Measurements from ENCODE around the gene TBC1D3B. TPM values are rescaled to one million over a fixed set of nuclear protein-coding genes. Genes with fewer than 3 reads are reported as not detected.

TBC1D3B gene
- total and polyA plus RNA-seq, 10 of the 15 experiments (the other 5 are each of a cell fraction or from before 2014, with no cell fraction given): 0.67 to 8.5 (median 1.7) TPM; not detected in 2

DNA sequence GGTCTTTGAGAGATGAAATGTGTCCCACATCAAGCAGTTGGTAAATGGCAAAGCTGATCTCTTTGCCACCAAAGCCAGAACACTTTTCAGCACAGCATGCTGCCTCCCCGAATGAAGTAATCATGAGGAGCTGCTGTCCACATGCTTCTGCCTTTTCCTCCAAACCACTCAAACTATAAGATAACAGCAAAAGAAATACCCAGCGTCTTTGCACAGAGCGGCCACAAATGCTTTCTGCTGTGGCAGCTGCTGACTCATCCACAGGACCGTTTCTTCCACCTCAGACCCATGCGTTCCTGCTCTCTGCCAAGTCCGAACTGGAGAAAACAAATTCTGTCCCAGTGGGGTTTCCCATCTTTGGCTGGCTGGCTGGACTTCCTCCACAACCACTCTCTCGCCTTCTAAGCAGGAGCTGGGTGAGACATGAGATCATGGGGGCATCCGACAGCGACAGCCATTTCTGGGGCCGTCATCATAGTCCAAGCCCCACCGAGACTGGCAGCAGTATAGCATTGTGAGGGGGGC is 27.1 kb downstream of the TBC1D3B start (continued):
- no peak for TF ChIP-seq SUZ12 (IDR thresholded peaks at IDR 0.05; ENCODE audit: unreplicated experiment)
- TF ChIP-seq HCFC1 (IDR thresholded peaks at IDR 0.05; ENCODE audit: low read length): no peak
- TF ChIP-seq HDAC2 (IDR thresholded peaks at IDR 0.05): no peak

- no TSS peak for BruUV-seq (replicated peaks)
- H3K36me3 ChIP-seq (ENCODE audit: control insufficient read depth in 2 of 2, insufficient read depth in 2 of 2, low read length in 1 of 2): no peaks in the 10 kb centered on the region
- H3K27me3 ChIP-seq (replicated peaks in 1 of 2; ENCODE audit: control insufficient read depth in 2 of 2, insufficient read depth in 2 of 2, low read length in 1 of 2): no peaks in the 10 kb centered on the region
- SMC1A ChIA-PET (ENCODE audit: uncharacterized antibody, unreplicated experiment): interaction anchor here (0.7 to 11.3 kb wide), 32 partner anchors 14 to 336 kb away, joined by 3 to 485 read pairs (median 6); partner anchors contain the start of genes CCL14, CCL16, CCL18 and CCL3
- H3K4me1 ChIP-seq (ENCODE audit: control insufficient read depth, insufficient read depth, low read length): peaks cover 8% of the 10 kb centered on the region
- FAIRE-seq (no peak), DNase-seq (ENCODE audit: low read depth, low spot score) (peak; percentile 57), ATAC-seq (peak; percentile 97)
- RAD21 ChIA-PET (ENCODE audit: unreplicated experiment): interaction anchor here (0.5 to 7.8 kb wide), 28 partner anchors 12 to 337 kb away, joined by 3 to 342 read pairs (median 4); partner anchors contain the start of genes CCL16, CCL3, CCL4 and CCL4L2
- no peak overlapping the region for H3K4me2 ChIP-seq (ENCODE audit: control insufficient read depth, insufficient read depth)
- H4K20me1 ChIP-seq (ENCODE audit: control insufficient read depth, insufficient read depth): no peaks in the 10 kb centered on the region
- H3K9me3 ChIP-seq (replicated peaks; ENCODE audit: control insufficient read depth, insufficient read depth, low read length): peaks cover 3% of the 10 kb centered on the region; the same call in 1 of the 3 replicates
- H2AFZ ChIP-seq (ENCODE audit: control insufficient read depth, low read depth, low read length): peak overlapping the region; percentile 16
- no peak overlapping the region for H3K27ac ChIP-seq (ENCODE audit: control insufficient read depth, insufficient read depth)
- no peak overlapping the region for H3K4me3 ChIP-seq
- WGBS (ENCODE audit: insufficient coverage, insufficient replicate concordance, low lambda C conversion rate, missing lambda C conversion rate): 35% methylated on average over 6 of the region's 6 CpGs
- in situ Hi-C loops (cut with MboI): loop anchor here (5.0 to 25.0 kb wide), 2 partner anchors 176 to 339 kb away; partner anchors contain the start of gene ZNHIT3
- H3K79me2 ChIP-seq (ENCODE audit: control insufficient read depth, insufficient read depth, low read length): no peaks in the 10 kb centered on the region
- intact Hi-C loops (cut with micrococcal nuclease; ENCODE audit: unreplicated experiment): loop anchor here (1.0 to 10.0 kb wide), 6 partner anchors 58 to 336 kb away; partner anchors contain the start of genes CCL3 and ZNHIT3
- H3K9ac ChIP-seq (ENCODE audit: control insufficient read depth, insufficient read depth, low read length): no peak overlapping the region
- POLR2A ChIA-PET: interaction anchor here (1.1 to 2.5 kb wide), 7 partner anchors 16 to 179 kb away, joined by 3 to 8 read pairs (median 3); partner anchors contain the start of gene CCL4
- CTCF ChIA-PET: interaction anchor here (0.6 to 12.0 kb wide), 47 partner anchors 12 to 803 kb away, joined by 3 to 622 read pairs (median 5); partner anchors contain the start of genes C17orf50, CCL14, CCL16 and CCL3
- TF ChIP-seq, protein P1, sequence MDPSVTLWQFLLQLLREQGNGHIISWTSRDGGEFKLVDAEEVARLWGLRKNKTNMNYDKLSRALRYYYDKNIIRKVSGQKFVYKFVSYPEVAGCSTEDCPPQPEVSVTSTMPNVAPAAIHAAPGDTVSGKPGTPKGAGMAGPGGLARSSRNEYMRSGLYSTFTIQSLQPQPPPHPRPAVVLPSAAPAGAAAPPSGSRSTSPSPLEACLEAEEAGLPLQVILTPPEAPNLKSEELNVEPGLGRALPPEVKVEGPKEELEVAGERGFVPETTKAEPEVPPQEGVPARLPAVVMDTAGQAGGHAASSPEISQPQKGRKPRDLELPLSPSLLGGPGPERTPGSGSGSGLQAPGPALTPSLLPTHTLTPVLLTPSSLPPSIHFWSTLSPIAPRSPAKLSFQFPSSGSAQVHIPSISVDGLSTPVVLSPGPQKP (IDR thresholded peaks at IDR 0.05; ENCODE audit: low read depth, low read length): no peak
- TF ChIP-seq SREBF1 (IDR thresholded peaks at IDR 0.05; ENCODE audit: low read length) (no peak), TAF1 (IDR thresholded peaks at IDR 0.05; ENCODE audit: borderline replicate concordance, low read depth, low read length) (no peak), IKZF1 (conservative IDR thresholded peaks at IDR 0.05) (peak; percentile 56), SMARCA5 (IDR thresholded peaks at IDR 0.05) (peak; percentile 85), CHD2 (IDR thresholded peaks at IDR 0.05; ENCODE audit: borderline replicate concordance, low read depth, low read length) (no peak), BHLHE40 (IDR thresholded peaks at IDR 0.05; ENCODE audit: borderline replicate concordance in 1 of 2, low read depth in 2 of 2, low read length in 1 of 2) (peak; percentile 6 to 59; a peak in 3 of 4 replicates), MEF2A (IDR thresholded peaks at IDR 0.05; ENCODE audit: insufficient read depth, low read depth, low read length) (peak; percentile 76; the same call in 1 of the 2 replicates), NR2F1 (conservative IDR thresholded peaks at IDR 0.05) (no peak), NFYB (IDR thresholded peaks at IDR 0.05; ENCODE audit: insufficient read depth, low read depth, low read length) (no peak), E2F4 (IDR thresholded peaks at IDR 0.05; ENCODE audit: low read depth, low read length) (no peak), NBN (IDR thresholded peaks at IDR 0.05) (peak; percentile 57; the same call in 1 of the 2 replicates), SIN3A (IDR thresholded peaks at IDR 0.05; ENCODE audit: low read depth, low read length) (no peak), SMAD5 (IDR thresholded peaks at IDR 0.05; ENCODE audit: low read depth) (no peak), CBX3 (IDR thresholded peaks at IDR 0.05; ENCODE audit: borderline replicate concordance, low read depth) (no peak)
- TF ChIP-seq, protein P2, sequence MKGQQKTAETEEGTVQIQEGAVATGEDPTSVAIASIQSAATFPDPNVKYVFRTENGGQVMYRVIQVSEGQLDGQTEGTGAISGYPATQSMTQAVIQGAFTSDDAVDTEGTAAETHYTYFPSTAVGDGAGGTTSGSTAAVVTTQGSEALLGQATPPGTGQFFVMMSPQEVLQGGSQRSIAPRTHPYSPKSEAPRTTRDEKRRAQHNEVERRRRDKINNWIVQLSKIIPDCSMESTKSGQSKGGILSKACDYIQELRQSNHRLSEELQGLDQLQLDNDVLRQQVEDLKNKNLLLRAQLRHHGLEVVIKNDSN (IDR thresholded peaks at IDR 0.05; ENCODE audit: borderline replicate concordance, extremely low read length, insufficient read depth, low read depth, low read length): no peak
Measured at GRCh38 chr17:36148559-36149295, 27.7 kb downstream of the TBC1D3B start.
